Endodermal cell (in vitro differentiated cells): ENCODE data around the gene OBSCN. TPM values are rescaled to one million over a fixed set of nuclear protein-coding genes. Genes with fewer than 3 reads are reported as not detected.
A peak's percentile ranks its signal among the peaks of the same experiment; 100 is the strongest.

Source experiments
- DNase-seq: peaks from one replicate; pipeline ENCODE4 v3.0.0-alpha.2; 2017
- H3K27ac ChIP-seq: 2 replicates; pipeline ENCODE4 v1.5.1; 2013; ENCODE audit warnings: mild to moderate bottlenecking, low read depth, low read length, moderate library complexity
- H3K27me3 ChIP-seq: 2 replicates; pipeline ENCODE4 v1.6.1; 2013; ENCODE audit warnings: mild to moderate bottlenecking, low read length, moderate library complexity; ENCODE audit not compliant: insufficient read depth, control insufficient read depth, poor library complexity, severe bottlenecking
- H3K36me3 ChIP-seq: 2 replicates; pipeline ENCODE4 v1.7.0; 2013; ENCODE audit warnings: mild to moderate bottlenecking, low read length, moderate library complexity; ENCODE audit not compliant: control insufficient read depth, insufficient read depth
- H3K4me1 ChIP-seq: one replicate; pipeline ENCODE4 v1.7.0; 2013; ENCODE audit warnings: low read length; ENCODE audit not compliant: control insufficient read depth, insufficient read depth
- H3K4me3 ChIP-seq: 2 replicates; pipeline ENCODE4 v1.5.1; 2013; ENCODE audit warnings: mild to moderate bottlenecking, low read length, moderate library complexity
- H3K9ac ChIP-seq: 2 replicates; pipeline ENCODE4 v1.6.1; 2013; ENCODE audit warnings: mild to moderate bottlenecking, low read length, moderate library complexity; ENCODE audit not compliant: poor library complexity, severe bottlenecking; ENCODE audit errors: extremely low read depth
- H3K9me3 ChIP-seq: 2 replicates; pipeline ENCODE4 v1.6.1; 2013; ENCODE audit warnings: mild to moderate bottlenecking, low read length, moderate library complexity; ENCODE audit not compliant: control insufficient read depth
- H3K27ac Mint-ChIP-seq: 2 replicates; pipeline ENCODE4 v1.8.0; 2020; ENCODE audit warnings: mixed read lengths
- H3K27me3 Mint-ChIP-seq: 2 replicates; pipeline ENCODE4 v1.8.0; 2021; ENCODE audit warnings: mild to moderate bottlenecking, mixed read lengths; ENCODE audit not compliant: insufficient read depth
- H3K36me3 Mint-ChIP-seq: 2 replicates; pipeline ENCODE4 v1.8.0; 2020; ENCODE audit warnings: low read depth, mixed read lengths
- H3K4me1 Mint-ChIP-seq: 2 replicates; pipeline ENCODE4 v1.8.0; 2020; ENCODE audit warnings: mixed read lengths
- H3K4me3 Mint-ChIP-seq: 2 replicates; pipeline ENCODE4 v1.8.0; 2020; ENCODE audit warnings: mild to moderate bottlenecking, moderate library complexity, mixed read lengths
- H3K9me3 Mint-ChIP-seq: 2 replicates; pipeline ENCODE4 v1.8.0; 2020; ENCODE audit warnings: mild to moderate bottlenecking, mixed read lengths
- CTCF ChIP-seq: fragments of 200-600 bp; sonication (generic); conservative IDR thresholded peaks from 2 replicates; pipeline ENCODE4 v1.5.0; 2021; ENCODE audit warnings: antibody characterized with exemption, mild to moderate bottlenecking
- WGBS, 2 experiments: methylation state at CpG; one replicate each; pipeline versions ENCODE4 v1.1.5 to v1.1.7; 2013; ENCODE audit warnings: missing lambda C conversion rate in 2 of 2, mixed read lengths in 1 of 2; ENCODE audit not compliant: insufficient coverage in 1 of 2, insufficient read length in 1 of 2; 5-methylcytosine and 5-hydroxymethylcytosine counted together
- total RNA-seq, 2 donors: library from RNA; stranded (reverse); fragmentation: NEBNext Ultra II Directional in 1 of 2; extraction: Animal tissue kit (Norgen Biotek cat#: 25700) in 1 of 2; gene quantifications; 2 replicates in 1 of 2; 3 replicates in 1 of 2; pipeline ENCODE4 v1.2.1, GENCODE V29; 2021

OBSCN gene
- total RNA-seq, 2 donors from 2014 or later: 53.7 to 68.9 TPM

GRCh38 chr1:228275179-228275429 is 67.3 kb downstream of the OBSCN start:
- Mint-ChIP-seq H3K36me3 (peaks cover 15% of the 10 kb centered on the region), H3K4me1 (no peaks in the 10 kb centered on the region), H3K9me3 (no peaks in the 10 kb centered on the region), H3K4me3 (peak overlapping the region; percentile 54), H3K27me3 (peaks cover 5% of the 10 kb centered on the region), H3K27ac (no peak overlapping the region)
- Histone ChIP-seq H3K9me3 (no peaks in the 10 kb centered on the region), H3K36me3 (peaks cover 11% of the 10 kb centered on the region), H3K4me1 (no peaks in the 10 kb centered on the region), H3K9ac (peak overlapping the region; percentile 64), H3K4me3 (peak overlapping the region; percentile 72), H3K27ac (no peak overlapping the region), H3K27me3 (no peaks in the 10 kb centered on the region)
- WGBS, 2 experiments: 62 to 70% methylated on average over 5 to 8 of the region's 8 CpGs
- TF ChIP-seq CTCF: no peak
- no peak for DNase-seq

GRCh38 chr1:228275430-228276173 is 67.8 kb downstream of the OBSCN start:
- H3K36me3 Mint-ChIP-seq: peaks cover 17% of the 10 kb centered on the region
- Histone ChIP-seq H3K4me3 (peak overlapping the region; percentile 72), H3K4me1 (no peaks in the 10 kb centered on the region), H3K27ac (no peak overlapping the region), H3K36me3 (peaks cover 11% of the 10 kb centered on the region), H3K9me3 (no peaks in the 10 kb centered on the region), H3K9ac (peak overlapping the region; percentile 64), H3K27me3 (no peaks in the 10 kb centered on the region)
- no peak for TF ChIP-seq CTCF
- H3K4me3 Mint-ChIP-seq: peak overlapping the region; percentile 54
- H3K27me3 Mint-ChIP-seq: peaks cover 5% of the 10 kb centered on the region
- no peaks in the 10 kb centered on the region for H3K4me1 Mint-ChIP-seq
- DNase-seq: peak; percentile 96
- no peak overlapping the region for H3K27ac Mint-ChIP-seq
- WGBS, 2 experiments: 6 to 8% methylated on average over 31 to 63 of the region's 63 CpGs
- H3K9me3 Mint-ChIP-seq: no peaks in the 10 kb centered on the region

GRCh38 chr1:228276174-228276831 is 68.5 kb downstream of the OBSCN start:
- peak overlapping the region; percentile 54 for H3K4me3 Mint-ChIP-seq
- no peak for DNase-seq
- Histone ChIP-seq H3K9ac (no peak overlapping the region), H3K27me3 (no peaks in the 10 kb centered on the region), H3K4me3 (no peak overlapping the region), H3K9me3 (no peaks in the 10 kb centered on the region), H3K36me3 (peaks cover 11% of the 10 kb centered on the region), H3K4me1 (no peaks in the 10 kb centered on the region), H3K27ac (no peak overlapping the region)
- peaks cover 5% of the 10 kb centered on the region for H3K27me3 Mint-ChIP-seq
- no peak for TF ChIP-seq CTCF
- 69 to 89% methylated on average over 28 to 48 of the region's 49 CpGs for WGBS, 2 experiments
- H3K4me1 Mint-ChIP-seq: no peaks in the 10 kb centered on the region
- H3K36me3 Mint-ChIP-seq: peaks cover 17% of the 10 kb centered on the region
- H3K27ac Mint-ChIP-seq: no peak overlapping the region
- H3K9me3 Mint-ChIP-seq: no peaks in the 10 kb centered on the region
